Spleen (tissue), 7 donors: ENCODE results near the gene LRPPRC.

Experiments
- POLR2A ChIP-seq, 3 donors: fragments of 450-650 bp; IDR thresholded peaks; one replicate each; pipeline ENCODE4 v1.5.1; 2017; ENCODE audit warnings: antibody characterized with exemption in 3 of 3, mild to moderate bottlenecking in 1 of 3
- POLR2AphosphoS5 ChIP-seq, 3 donors: sonication (generic); formaldehyde crosslinking; IDR thresholded peaks; one replicate each; pipeline ENCODE4 v1.5.1; 2017; ENCODE audit warnings: antibody characterized with exemption in 3 of 3
- TF ChIP-seq, protein P1 (sequence below), 11 experiments: fragments of 200-600 bp in 7 of 11; fragments of 450-650 bp in 4 of 11; sonication (generic) in 4 of 11; IDR thresholded peaks in 8 of 11; conservative IDR thresholded peaks in 3 of 11; 1 replicate in 7 of 11; 2 replicates in 4 of 11; pipeline versions ENCODE4 v1.4.0 to v1.8.0; 2016 to 2021; ENCODE audit warnings: antibody characterized with exemption in 11 of 11, inconsistent platforms in 4 of 11, mild to moderate bottlenecking in 1 of 11
- donor health status: DM: no; HTN: no; CAD: no; lungs with moderate emphysema.
- donor health status: DM: no; HTN: no; CAD: no.
- donor health status: DM: no; HTN: no; CAD: no.

DNA sequence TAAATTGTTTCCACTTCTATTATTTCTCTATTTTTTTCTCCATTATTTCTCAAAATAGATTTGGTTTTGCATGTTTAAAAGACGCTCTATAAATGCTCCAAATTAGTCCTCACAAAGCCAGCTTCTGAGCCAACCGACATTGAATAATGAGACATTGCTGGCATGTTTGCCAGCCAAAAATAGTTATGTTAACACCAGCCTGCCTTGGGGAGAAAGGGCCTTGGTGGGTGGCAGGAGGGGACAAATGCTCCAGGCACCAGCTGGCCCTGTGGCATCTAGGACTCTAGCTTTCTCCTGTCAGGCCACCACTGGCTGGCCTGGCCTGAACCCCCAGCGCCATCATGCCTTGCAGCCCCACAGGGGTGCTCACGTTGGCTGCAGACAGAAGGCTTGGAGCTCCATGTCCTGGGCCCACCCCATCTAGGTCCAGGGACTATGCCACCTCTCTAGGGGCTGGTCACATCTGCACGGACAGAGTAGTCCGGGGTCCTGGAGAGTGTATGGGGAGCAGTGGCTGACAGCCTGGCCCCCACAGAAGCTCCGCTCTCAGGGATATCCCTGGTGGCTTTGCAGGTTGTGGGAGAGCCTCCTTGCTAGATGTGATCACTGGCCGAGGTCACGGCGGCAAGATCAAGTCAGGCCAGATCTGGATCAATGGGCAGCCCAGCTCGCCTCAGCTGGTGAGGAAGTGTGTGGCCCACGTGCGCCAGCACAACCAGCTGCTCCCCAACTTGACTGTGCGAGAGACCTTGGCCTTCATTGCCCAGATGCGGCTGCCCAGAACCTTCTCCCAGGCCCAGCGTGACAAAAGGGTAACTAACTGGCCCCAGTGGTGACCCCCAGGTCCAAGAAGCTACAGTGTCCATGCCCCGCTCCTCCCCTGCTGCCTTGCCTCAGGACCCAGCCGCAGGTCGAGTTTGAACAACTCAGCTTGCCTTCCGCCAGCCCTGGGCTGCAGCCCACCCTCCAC lies 144.5 kb downstream of the LRPPRC start:
- TF ChIP-seq, protein P1, sequence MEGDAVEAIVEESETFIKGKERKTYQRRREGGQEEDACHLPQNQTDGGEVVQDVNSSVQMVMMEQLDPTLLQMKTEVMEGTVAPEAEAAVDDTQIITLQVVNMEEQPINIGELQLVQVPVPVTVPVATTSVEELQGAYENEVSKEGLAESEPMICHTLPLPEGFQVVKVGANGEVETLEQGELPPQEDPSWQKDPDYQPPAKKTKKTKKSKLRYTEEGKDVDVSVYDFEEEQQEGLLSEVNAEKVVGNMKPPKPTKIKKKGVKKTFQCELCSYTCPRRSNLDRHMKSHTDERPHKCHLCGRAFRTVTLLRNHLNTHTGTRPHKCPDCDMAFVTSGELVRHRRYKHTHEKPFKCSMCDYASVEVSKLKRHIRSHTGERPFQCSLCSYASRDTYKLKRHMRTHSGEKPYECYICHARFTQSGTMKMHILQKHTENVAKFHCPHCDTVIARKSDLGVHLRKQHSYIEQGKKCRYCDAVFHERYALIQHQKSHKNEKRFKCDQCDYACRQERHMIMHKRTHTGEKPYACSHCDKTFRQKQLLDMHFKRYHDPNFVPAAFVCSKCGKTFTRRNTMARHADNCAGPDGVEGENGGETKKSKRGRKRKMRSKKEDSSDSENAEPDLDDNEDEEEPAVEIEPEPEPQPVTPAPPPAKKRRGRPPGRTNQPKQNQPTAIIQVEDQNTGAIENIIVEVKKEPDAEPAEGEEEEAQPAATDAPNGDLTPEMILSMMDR (IDR thresholded peaks at IDR 0.05 in 8 of 11, conservative IDR thresholded peaks at IDR 0.05 in 3 of 11): no peak
- TF ChIP-seq POLR2A (IDR thresholded peaks at IDR 0.05): no peak
- TF ChIP-seq POLR2AphosphoS5 (IDR thresholded peaks at IDR 0.05): no peak
